H9 (cell line): Measurements from ENCODE around the gene C11orf71. TPM values are rescaled to one million over a fixed set of nuclear protein-coding genes. Genes with fewer than 3 reads are reported as not detected.

Experiments
- DNase-seq: peaks from one replicate; pipeline ENCODE4 v3.0.0-alpha.2; 2017
- H2AFZ ChIP-seq: one replicate; pipeline ENCODE4 v1.6.1; 2013; ENCODE audit warnings: mild to moderate bottlenecking, low read length, control low read depth, moderate library complexity
- H2AK5ac ChIP-seq: 2 replicates; pipeline ENCODE4 v1.6.1; 2013; ENCODE audit warnings: low read length, control low read depth, mixed read lengths; ENCODE audit not compliant: insufficient read length
- H2BK120ac ChIP-seq: one replicate; pipeline ENCODE4 v1.6.1; 2013; ENCODE audit warnings: low read depth, mild to moderate bottlenecking, low read length, control low read depth, inconsistent platforms; ENCODE audit not compliant: poor library complexity, severe bottlenecking
- H2BK12ac ChIP-seq: 2 replicates; pipeline ENCODE4 v1.6.1; 2013; ENCODE audit warnings: low read length, control low read depth, mixed read lengths, low read depth; ENCODE audit not compliant: insufficient read length
- H2BK15ac ChIP-seq: 2 replicates; pipeline ENCODE4 v1.6.1; 2013; ENCODE audit warnings: low read depth, low read length, control low read depth
- H2BK20ac ChIP-seq: one replicate; pipeline ENCODE4 v1.6.1; 2013; ENCODE audit warnings: low read depth, mild to moderate bottlenecking, low read length, control low read depth, inconsistent platforms; ENCODE audit not compliant: poor library complexity, severe bottlenecking
- H2BK5ac ChIP-seq: 2 replicates; pipeline ENCODE4 v1.6.1; 2013; ENCODE audit warnings: low read length, control low read depth, mixed read lengths; ENCODE audit not compliant: insufficient read length
- H3K14ac ChIP-seq: 2 replicates; pipeline ENCODE4 v1.6.1; 2013; ENCODE audit warnings: low read length, control low read depth; ENCODE audit not compliant: insufficient read depth
- H3K18ac ChIP-seq: 2 replicates; pipeline ENCODE4 v1.6.1; 2013; ENCODE audit warnings: low read depth, mild to moderate bottlenecking, mixed read lengths, low read length, control low read depth; ENCODE audit not compliant: insufficient read length
- H3K23ac ChIP-seq: 2 replicates; pipeline ENCODE4 v1.6.1; 2013; ENCODE audit warnings: low read length, control low read depth, mixed read lengths, low read depth; ENCODE audit not compliant: insufficient read length
- H3K23me2 ChIP-seq: 2 replicates; pipeline ENCODE4 v1.6.1; 2013; ENCODE audit warnings: low read depth, mild to moderate bottlenecking, mixed read lengths, low read length, control low read depth; ENCODE audit not compliant: insufficient read length, poor library complexity, severe bottlenecking
- H3K27ac ChIP-seq: 2 replicates; pipeline ENCODE4 v1.5.1; 2013; ENCODE audit warnings: low read length, control low read depth, mixed read lengths, low read depth; ENCODE audit not compliant: insufficient read length
- H3K27me3 ChIP-seq: 2 replicates; pipeline ENCODE4 v1.6.1; 2013; ENCODE audit warnings: low read length, control low read depth, inconsistent platforms; ENCODE audit not compliant: insufficient read depth
- H3K4ac ChIP-seq: 2 replicates; pipeline ENCODE4 v1.6.1; 2013; ENCODE audit warnings: low read depth, mild to moderate bottlenecking, control low read depth, inconsistent platforms, low read length, moderate library complexity
- H3K4me1 ChIP-seq: 2 replicates; pipeline ENCODE4 v1.6.1; 2013; ENCODE audit warnings: low read length, control low read depth, inconsistent platforms; ENCODE audit not compliant: insufficient read depth
- H3K4me2 ChIP-seq: 2 replicates; pipeline ENCODE4 v1.6.1; 2013; ENCODE audit warnings: low read length, control low read depth, mixed read lengths; ENCODE audit not compliant: insufficient read length, insufficient read depth
- H3K56ac ChIP-seq: 2 replicates; pipeline ENCODE4 v1.6.1; 2013; ENCODE audit warnings: low read depth, mild to moderate bottlenecking, mixed read lengths, low read length, control low read depth; ENCODE audit not compliant: insufficient read length
- H3K79me1 ChIP-seq: 2 replicates; pipeline ENCODE4 v1.6.1; 2013; ENCODE audit warnings: low read depth, mild to moderate bottlenecking, moderate library complexity, low read length, control low read depth, inconsistent platforms; ENCODE audit not compliant: insufficient read depth, poor library complexity, severe bottlenecking
- H3K79me2 ChIP-seq: 2 replicates; pipeline ENCODE4 v1.6.1; 2013; ENCODE audit warnings: low read length, control low read depth, inconsistent platforms; ENCODE audit not compliant: insufficient read depth
- H3K9ac ChIP-seq: 2 replicates; pipeline ENCODE4 v1.6.1; 2013; ENCODE audit warnings: low read length, control low read depth, mixed read lengths; ENCODE audit not compliant: insufficient read length; ENCODE audit errors: extremely low read depth
- H3K9me3 ChIP-seq: one replicate; pipeline ENCODE4 v1.6.1; 2013; ENCODE audit warnings: low read depth, low read length, inconsistent platforms; ENCODE audit not compliant: control insufficient read depth
- H3T11ph ChIP-seq: one replicate; pipeline ENCODE4 v1.6.1; 2013; ENCODE audit warnings: mild to moderate bottlenecking, low read length, control low read depth, inconsistent platforms
- H4K20me1 ChIP-seq: one replicate; pipeline ENCODE4 v1.6.1; 2013; ENCODE audit not compliant: control insufficient read depth, insufficient read length, insufficient read depth
- H4K5ac ChIP-seq: 2 replicates; pipeline ENCODE4 v1.6.1; 2013; ENCODE audit warnings: low read depth, mild to moderate bottlenecking, mixed read lengths, low read length, control low read depth; ENCODE audit not compliant: insufficient read length
- H4K8ac ChIP-seq: replicated peaks from 2 replicates; pipeline ENCODE4 v1.6.1; 2013; ENCODE audit warnings: low read length, control low read depth, mixed read lengths, low read depth; ENCODE audit not compliant: insufficient read length
- H4K91ac ChIP-seq: 2 replicates; pipeline ENCODE4 v1.6.1; 2013; ENCODE audit warnings: low read depth, mild to moderate bottlenecking, moderate library complexity, mixed read lengths, low read length, control low read depth; ENCODE audit not compliant: insufficient read length
- H3K27ac Mint-ChIP-seq, 3 experiments: 2 replicates in 2 of 3; 3 replicates in 1 of 3; pipeline ENCODE4 v1.8.0; 2020 to 2021; ENCODE audit warnings: mixed read lengths in 3 of 3, mild to moderate bottlenecking in 1 of 3, moderate library complexity in 1 of 3
- H3K27me3 Mint-ChIP-seq: 2 replicates; pipeline ENCODE4 v1.8.0; 2021; ENCODE audit warnings: low read depth, mild to moderate bottlenecking, moderate library complexity, mixed read lengths
- H3K36me3 Mint-ChIP-seq, 3 experiments: 2 replicates in 2 of 3; 3 replicates in 1 of 3; pipeline ENCODE4 v1.8.0; 2020 to 2021; ENCODE audit warnings: low read depth in 3 of 3, mixed read lengths in 3 of 3; ENCODE audit not compliant: insufficient read depth in 1 of 3
- H3K4me1 Mint-ChIP-seq, 2 experiments: 2 replicates each; pipeline ENCODE4 v1.8.0; 2020; ENCODE audit warnings: mixed read lengths in 2 of 2
- H3K4me3 Mint-ChIP-seq, 2 experiments: 2 replicates in 1 of 2; 3 replicates in 1 of 2; pipeline ENCODE4 v1.8.0; 2020 to 2021; ENCODE audit warnings: mild to moderate bottlenecking in 2 of 2, mixed read lengths in 2 of 2, moderate library complexity in 1 of 2
- H3K9me3 Mint-ChIP-seq, 2 experiments: 2 replicates in 1 of 2; 3 replicates in 1 of 2; pipeline ENCODE4 v1.8.0; 2020; ENCODE audit warnings: mild to moderate bottlenecking in 2 of 2, mixed read lengths in 2 of 2, moderate library complexity in 1 of 2
- WGBS: extraction: QIAGEN DNeasy Blood & Tissue Kit; methylation state at CpG from one replicate; pipeline ENCODE4 v1.1.7; 2013; ENCODE audit warnings: missing lambda C conversion rate, low lambda C conversion rate, mixed read lengths; ENCODE audit not compliant: insufficient read length; ENCODE audit errors: extremely low coverage; 5-methylcytosine and 5-hydroxymethylcytosine counted together
- total RNA-seq: library from RNA; stranded (reverse); gene quantifications from 2 replicates; pipeline ENCODE4 v1.2.1, GENCODE V29; 2021
- TF ChIP-seq, protein P1 (sequence below): fragments of 200-600 bp; sonication (generic); conservative IDR thresholded peaks from 3 replicates; pipeline ENCODE4 v1.8.0; 2021; ENCODE audit warnings: antibody characterized with exemption, mild to moderate bottlenecking

The C11orf71 gene
- total RNA-seq, 1 experiment from 2014 or later: 3.5 TPM

DNA sequence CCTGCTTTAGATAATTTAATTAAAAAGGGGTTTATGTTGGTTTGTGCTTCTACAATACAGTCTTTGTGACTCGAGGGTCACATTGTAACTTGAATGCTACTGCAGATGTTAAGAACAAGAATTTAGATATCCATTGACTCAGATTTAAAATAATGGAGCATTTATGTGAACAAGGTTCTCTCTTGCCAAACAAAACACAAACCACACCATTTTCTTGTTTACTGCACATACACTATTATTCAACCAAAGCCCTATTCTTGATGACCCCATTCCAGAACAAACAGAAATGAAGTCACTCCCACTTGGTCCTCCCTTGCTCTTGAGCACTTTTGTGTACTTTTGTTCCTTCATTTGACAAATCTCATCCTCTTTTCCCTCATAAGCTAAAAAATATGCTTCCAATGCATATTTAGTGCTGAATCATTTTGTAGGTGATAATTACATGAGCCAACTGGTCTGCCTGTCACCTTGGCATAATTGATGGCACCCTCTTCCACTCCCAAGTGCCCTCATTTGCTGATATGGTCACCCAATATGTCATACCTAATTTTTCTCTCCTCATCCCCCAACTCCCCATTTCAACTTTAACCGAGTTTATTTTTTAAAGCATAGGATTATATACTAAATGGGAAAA, 2.8 kb downstream of the C11orf71 start:
- Mint-ChIP-seq H3K9me3 (no peaks in the 10 kb centered on the region), H3K4me1 (peaks cover 35 to 36% of the 10 kb centered on the region in 2 experiments), H3K36me3 (peaks cover 3 to 5% (median 3%) of the 10 kb centered on the region in 3 experiments; a peak in 6 of 7 replicates), H3K4me3 (no peak overlapping the region), H3K27me3 (no peaks in the 10 kb centered on the region), H3K27ac (no peak overlapping the region; a peak in 1 of 7 replicates)
- no peaks in the 10 kb centered on the region for H3K79me1 ChIP-seq
- no peaks in the 10 kb centered on the region for H3K27me3 ChIP-seq
- no peaks in the 10 kb centered on the region for H4K20me1 ChIP-seq
- H4K91ac ChIP-seq: no peak overlapping the region
- no peak overlapping the region for H3K27ac ChIP-seq
- no peak overlapping the region for H4K5ac ChIP-seq
- H2BK5ac ChIP-seq: no peak overlapping the region
- no CpG with 5 or more reads among the region's 2 CpGs for WGBS
- H2AFZ ChIP-seq: no peak overlapping the region
- H4K8ac ChIP-seq: no peak overlapping the region
- peaks cover 4% of the 10 kb centered on the region for H3K23me2 ChIP-seq
- H3T11ph ChIP-seq: no peak overlapping the region
- H2AK5ac ChIP-seq: no peak overlapping the region
- peaks cover 11% of the 10 kb centered on the region; the same call in 1 of the 2 replicates for H3K79me2 ChIP-seq
- H2BK120ac ChIP-seq: no peak overlapping the region
- H3K4me1 ChIP-seq: no peaks in the 10 kb centered on the region; the same call in 1 of the 2 replicates
- H3K9me3 ChIP-seq: no peaks in the 10 kb centered on the region
- no peak overlapping the region for H2BK20ac ChIP-seq
- TF ChIP-seq, protein P1, sequence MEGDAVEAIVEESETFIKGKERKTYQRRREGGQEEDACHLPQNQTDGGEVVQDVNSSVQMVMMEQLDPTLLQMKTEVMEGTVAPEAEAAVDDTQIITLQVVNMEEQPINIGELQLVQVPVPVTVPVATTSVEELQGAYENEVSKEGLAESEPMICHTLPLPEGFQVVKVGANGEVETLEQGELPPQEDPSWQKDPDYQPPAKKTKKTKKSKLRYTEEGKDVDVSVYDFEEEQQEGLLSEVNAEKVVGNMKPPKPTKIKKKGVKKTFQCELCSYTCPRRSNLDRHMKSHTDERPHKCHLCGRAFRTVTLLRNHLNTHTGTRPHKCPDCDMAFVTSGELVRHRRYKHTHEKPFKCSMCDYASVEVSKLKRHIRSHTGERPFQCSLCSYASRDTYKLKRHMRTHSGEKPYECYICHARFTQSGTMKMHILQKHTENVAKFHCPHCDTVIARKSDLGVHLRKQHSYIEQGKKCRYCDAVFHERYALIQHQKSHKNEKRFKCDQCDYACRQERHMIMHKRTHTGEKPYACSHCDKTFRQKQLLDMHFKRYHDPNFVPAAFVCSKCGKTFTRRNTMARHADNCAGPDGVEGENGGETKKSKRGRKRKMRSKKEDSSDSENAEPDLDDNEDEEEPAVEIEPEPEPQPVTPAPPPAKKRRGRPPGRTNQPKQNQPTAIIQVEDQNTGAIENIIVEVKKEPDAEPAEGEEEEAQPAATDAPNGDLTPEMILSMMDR: no peak
- no peak overlapping the region for H3K18ac ChIP-seq
- H3K56ac ChIP-seq: no peak overlapping the region
- DNase-seq: no peak
- no peak overlapping the region for H2BK12ac ChIP-seq
- no peak overlapping the region for H2BK15ac ChIP-seq
- no peak overlapping the region for H3K23ac ChIP-seq
- H3K4ac ChIP-seq: no peak overlapping the region
- no peak overlapping the region for H3K9ac ChIP-seq
- no peak overlapping the region for H3K4me2 ChIP-seq
- no peak overlapping the region for H3K14ac ChIP-seq
